ENCODE measurements around the gene TMEM144.
"Not testable (repeated sequence)": the region's sequence is repeated elsewhere in the genome, so short reads cannot be mapped to it uniquely, and the experiment has no call there.

The TMEM144 gene

GRCh38 chr4:158253350-158253980 lies 43.2 kb downstream of the TMEM144 start:
- H3K4me1 ChIP-seq (ENCODE audit: control insufficient read depth, insufficient read depth, low read length): no peaks in the 10 kb centered on the region
- no peaks in the 10 kb centered on the region for H3K27me3 ChIP-seq (ENCODE audit: control insufficient read depth, insufficient read depth, low read length)
- H3K9ac ChIP-seq (ENCODE audit: low read length): no peak overlapping the region
- H3K36me3 ChIP-seq (ENCODE audit: control insufficient read depth, insufficient read depth, low read length): no peaks in the 10 kb centered on the region
- H3K9me3 ChIP-seq (ENCODE audit: control insufficient read depth, low read length): no peaks in the 10 kb centered on the region
- H3K4me3 ChIP-seq (ENCODE audit: low read length): no peak overlapping the region

- no peaks in the 10 kb centered on the region for H3K36me3 ChIP-seq (ENCODE audit: control insufficient read depth, insufficient read depth, low read length)
- no peak overlapping the region for H3K9ac ChIP-seq (ENCODE audit: low read length)
- H3K4me3 ChIP-seq (ENCODE audit: low read length): no peak overlapping the region
- H3K4me1 ChIP-seq (ENCODE audit: control insufficient read depth, insufficient read depth, low read length): no peaks in the 10 kb centered on the region
- no peaks in the 10 kb centered on the region for H3K9me3 ChIP-seq (ENCODE audit: control insufficient read depth, low read length)
- H3K27me3 ChIP-seq (ENCODE audit: control insufficient read depth, insufficient read depth, low read length): no peaks in the 10 kb centered on the region
These were observed 44.0 kb downstream of the TMEM144 start for GRCh38 chr4:158254292-158254691.

- H3K9ac ChIP-seq (ENCODE audit: low read length): no peak overlapping the region
- H3K27me3 ChIP-seq (ENCODE audit: control insufficient read depth, insufficient read depth, low read length): no peaks in the 10 kb centered on the region
- no peaks in the 10 kb centered on the region for H3K4me1 ChIP-seq (ENCODE audit: control insufficient read depth, insufficient read depth, low read length)
- no peaks in the 10 kb centered on the region for H3K36me3 ChIP-seq (ENCODE audit: control insufficient read depth, insufficient read depth, low read length)
- H3K9me3 ChIP-seq (ENCODE audit: control insufficient read depth, low read length): no peaks in the 10 kb centered on the region
- H3K4me3 ChIP-seq (ENCODE audit: low read length): no peak overlapping the region
These were observed 45.5 kb downstream of the TMEM144 start for GRCh38 chr4:158255727-158256324.

- Histone ChIP-seq H3K4me3 (ENCODE audit: low read length) (no peak overlapping the region), H3K9me3 (ENCODE audit: control insufficient read depth, low read length) (no peaks in the 10 kb centered on the region), H3K9ac (ENCODE audit: low read length) (no peak overlapping the region), H3K36me3 (ENCODE audit: control insufficient read depth, insufficient read depth, low read length) (no peaks in the 10 kb centered on the region), H3K4me1 (ENCODE audit: control insufficient read depth, insufficient read depth, low read length) (no peaks in the 10 kb centered on the region), H3K27me3 (ENCODE audit: control insufficient read depth, insufficient read depth, low read length) (no peaks in the 10 kb centered on the region)
These were observed 49.8 kb downstream of the TMEM144 start for GRCh38 chr4:158259955-158260575.

GRCh38 chr4:158261480-158261879 lies 51.2 kb downstream of the TMEM144 start:
- H3K9me3 ChIP-seq (ENCODE audit: control insufficient read depth, low read length): no peaks in the 10 kb centered on the region
- no peak overlapping the region for H3K9ac ChIP-seq (ENCODE audit: low read length)
- H3K27me3 ChIP-seq (ENCODE audit: control insufficient read depth, insufficient read depth, low read length): no peaks in the 10 kb centered on the region
- no peaks in the 10 kb centered on the region for H3K36me3 ChIP-seq (ENCODE audit: control insufficient read depth, insufficient read depth, low read length)
- H3K4me1 ChIP-seq (ENCODE audit: control insufficient read depth, insufficient read depth, low read length): no peaks in the 10 kb centered on the region
- H3K4me3 ChIP-seq (ENCODE audit: low read length): no peak overlapping the region

GRCh38 chr4:158268553-158268952 lies 58.3 kb downstream of the TMEM144 start:
- no peaks in the 10 kb centered on the region for H3K4me1 ChIP-seq (ENCODE audit: control insufficient read depth, insufficient read depth, low read length)
- no peaks in the 10 kb centered on the region for H3K27me3 ChIP-seq (ENCODE audit: control insufficient read depth, insufficient read depth, low read length)
- H3K36me3 ChIP-seq (ENCODE audit: control insufficient read depth, insufficient read depth, low read length): no peaks in the 10 kb centered on the region
- H3K9ac ChIP-seq (ENCODE audit: low read length): no peak overlapping the region
- no peaks in the 10 kb centered on the region for H3K9me3 ChIP-seq (ENCODE audit: control insufficient read depth, low read length)
- no peak overlapping the region for H3K4me3 ChIP-seq (ENCODE audit: low read length)

GRCh38 chr4:158274636-158275035 lies 64.3 kb downstream of the TMEM144 start:
- H3K4me3 ChIP-seq (ENCODE audit: low read length): no peak overlapping the region
- no peaks in the 10 kb centered on the region for H3K27me3 ChIP-seq (ENCODE audit: control insufficient read depth, insufficient read depth, low read length)
- H3K9me3 ChIP-seq (ENCODE audit: control insufficient read depth, low read length): no peaks in the 10 kb centered on the region
- no peaks in the 10 kb centered on the region for H3K36me3 ChIP-seq (ENCODE audit: control insufficient read depth, insufficient read depth, low read length)
- H3K4me1 ChIP-seq (ENCODE audit: control insufficient read depth, insufficient read depth, low read length): no peaks in the 10 kb centered on the region
- H3K9ac ChIP-seq (ENCODE audit: low read length): no peak overlapping the region

- no peak overlapping the region for H3K9ac ChIP-seq (ENCODE audit: low read length)
- H3K4me1 ChIP-seq (ENCODE audit: control insufficient read depth, insufficient read depth, low read length): no peaks in the 10 kb centered on the region
- H3K9me3 ChIP-seq (ENCODE audit: control insufficient read depth, low read length): no peaks in the 10 kb centered on the region
- H3K4me3 ChIP-seq (ENCODE audit: low read length): no peak overlapping the region
- H3K27me3 ChIP-seq (ENCODE audit: control insufficient read depth, insufficient read depth, low read length): no peaks in the 10 kb centered on the region
- no peaks in the 10 kb centered on the region for H3K36me3 ChIP-seq (ENCODE audit: control insufficient read depth, insufficient read depth, low read length)
These were observed 67.3 kb downstream of the TMEM144 start for GRCh38 chr4:158277558-158277957.

GRCh38 chr4:158279052-158279451 lies 68.8 kb downstream of the TMEM144 start:
- H3K9me3 ChIP-seq (ENCODE audit: control insufficient read depth, low read length); H3K27me3 ChIP-seq (ENCODE audit: control insufficient read depth, insufficient read depth, low read length); H3K36me3 ChIP-seq (ENCODE audit: control insufficient read depth, insufficient read depth, low read length); H3K4me3 ChIP-seq (ENCODE audit: low read length); H3K9ac ChIP-seq (ENCODE audit: low read length); H3K4me1 ChIP-seq (ENCODE audit: control insufficient read depth, insufficient read depth, low read length): not testable (repeated sequence)

- H3K9ac ChIP-seq (ENCODE audit: low read length): no peak overlapping the region
- H3K27me3 ChIP-seq (ENCODE audit: control insufficient read depth, insufficient read depth, low read length): no peaks in the 10 kb centered on the region
- H3K36me3 ChIP-seq (ENCODE audit: control insufficient read depth, insufficient read depth, low read length): no peaks in the 10 kb centered on the region
- H3K9me3 ChIP-seq (ENCODE audit: control insufficient read depth, low read length): no peaks in the 10 kb centered on the region
- no peak overlapping the region for H3K4me3 ChIP-seq (ENCODE audit: low read length)
- no peaks in the 10 kb centered on the region for H3K4me1 ChIP-seq (ENCODE audit: control insufficient read depth, insufficient read depth, low read length)
These were observed 70.6 kb downstream of the TMEM144 start for GRCh38 chr4:158280856-158281255.

GRCh38 chr4:158282252-158282651 lies 72.0 kb downstream of the TMEM144 start:
- no peaks in the 10 kb centered on the region for H3K27me3 ChIP-seq (ENCODE audit: control insufficient read depth, insufficient read depth, low read length)
- H3K4me3 ChIP-seq (ENCODE audit: low read length): no peak overlapping the region
- H3K4me1 ChIP-seq (ENCODE audit: control insufficient read depth, insufficient read depth, low read length): no peaks in the 10 kb centered on the region
- H3K9me3 ChIP-seq (ENCODE audit: control insufficient read depth, low read length): no peaks in the 10 kb centered on the region
- H3K36me3 ChIP-seq (ENCODE audit: control insufficient read depth, insufficient read depth, low read length): no peaks in the 10 kb centered on the region
- H3K9ac ChIP-seq (ENCODE audit: low read length): no peak overlapping the region

GRCh38 chr4:158285429-158286216 lies 75.3 kb downstream of the TMEM144 start:
- Histone ChIP-seq H3K9me3 (ENCODE audit: control insufficient read depth, low read length) (no peaks in the 10 kb centered on the region), H3K9ac (ENCODE audit: low read length) (no peak overlapping the region), H3K4me1 (ENCODE audit: control insufficient read depth, insufficient read depth, low read length) (no peaks in the 10 kb centered on the region), H3K36me3 (ENCODE audit: control insufficient read depth, insufficient read depth, low read length) (no peaks in the 10 kb centered on the region), H3K4me3 (ENCODE audit: low read length) (no peak overlapping the region), H3K27me3 (ENCODE audit: control insufficient read depth, insufficient read depth, low read length) (no peaks in the 10 kb centered on the region)
